Loucy (cell line): ENCODE data around the gene TMPRSS6.

Source experiments
- H2AFZ ChIP-seq: fragments of 200-600 bp; sonication (generic); 2 replicates; pipeline ENCODE4 v1.6.0; 2016; ENCODE audit warnings: antibody characterized with exemption, mild to moderate bottlenecking, low read length, moderate library complexity
- H3F3A ChIP-seq: fragments of 200-600 bp; 2 replicates; pipeline ENCODE4 v1.6.0; 2016; ENCODE audit warnings: antibody characterized with exemption, low read depth, mild to moderate bottlenecking
- H3K27me3 ChIP-seq: fragments of 200-600 bp; sonication (generic); 2 replicates; pipeline ENCODE4 v1.6.1; 2014; ENCODE audit warnings: low read length, mild to moderate bottlenecking; ENCODE audit not compliant: insufficient read depth, poor library complexity, severe bottlenecking
- H3K36me3 ChIP-seq: fragments of 200-600 bp; sonication (generic); 2 replicates; pipeline ENCODE4 v1.6.1; 2016; ENCODE audit warnings: low read length; ENCODE audit not compliant: insufficient read depth
- H3K4me1 ChIP-seq: fragments of 200-600 bp; sonication (generic); 2 replicates; pipeline ENCODE4 v1.5.1; 2014; ENCODE audit warnings: low read length, mild to moderate bottlenecking; ENCODE audit not compliant: insufficient read depth, poor library complexity, severe bottlenecking
- H3K4me2 ChIP-seq: fragments of 200-600 bp; sonication (generic); 2 replicates; pipeline ENCODE4 v1.6.0; 2014; ENCODE audit warnings: antibody characterized with exemption, low read length, low read depth, mild to moderate bottlenecking; ENCODE audit not compliant: poor library complexity, severe bottlenecking
- H3K4me3 ChIP-seq: fragments of 200-600 bp; sonication (generic); 2 replicates; pipeline ENCODE4 v1.5.1; 2014; ENCODE audit warnings: low read length, mild to moderate bottlenecking, mixed read lengths; ENCODE audit not compliant: poor library complexity, severe bottlenecking
- H3K79me2 ChIP-seq: fragments of 200-600 bp; sonication (generic); 2 replicates; pipeline ENCODE4 v1.6.1; 2014; ENCODE audit warnings: low read length; ENCODE audit not compliant: insufficient read depth
- H3K9ac ChIP-seq: fragments of 200-600 bp; sonication (generic); 2 replicates; pipeline ENCODE4 v1.6.0; 2014; ENCODE audit warnings: mild to moderate bottlenecking, low read depth, low read length, moderate library complexity; ENCODE audit not compliant: poor library complexity, severe bottlenecking
- H3K9me2 ChIP-seq: fragments of 200-600 bp; sonication (generic); replicated peaks from 2 replicates; pipeline ENCODE4 v1.6.1; 2016; ENCODE audit warnings: low read depth, low read length, mixed read lengths
- H3K9me3 ChIP-seq: fragments of 200-600 bp; sonication (generic); 2 replicates; pipeline ENCODE4 v1.6.1; 2014; ENCODE audit warnings: mild to moderate bottlenecking, antibody characterized with exemption, low read length, low read depth; ENCODE audit not compliant: insufficient read depth
- H4K20me1 ChIP-seq: fragments of 200-600 bp; sonication (generic); 2 replicates; pipeline ENCODE4 v1.6.0; 2014; ENCODE audit warnings: antibody characterized with exemption, low read length, mild to moderate bottlenecking; ENCODE audit not compliant: insufficient read depth, poor library complexity, severe bottlenecking
- CTCF ChIP-seq: fragments of 200-600 bp; sonication (generic); conservative IDR thresholded peaks from 2 replicates; pipeline ENCODE4 v1.5.1; 2014; ENCODE audit warnings: mild to moderate bottlenecking, antibody characterized with exemption, low read length
- EZH2phosphoT487 ChIP-seq: fragments of 200-600 bp; IDR thresholded peaks from 2 replicates; pipeline ENCODE4 v1.6.1; 2018; ENCODE audit warnings: antibody characterized with exemption, mild to moderate bottlenecking, moderate library complexity, borderline replicate concordance

Gene TMPRSS6

GRCh38 chr22:37126383-37126782 lies 16.9 kb upstream of the TMPRSS6 start:
- H3K79me2 ChIP-seq = no peaks in the 10 kb centered on the region
- no peaks in the 10 kb centered on the region for H3K27me3 ChIP-seq
- H3K9me3 ChIP-seq = no peaks in the 10 kb centered on the region
- no peak overlapping the region for H3K9ac ChIP-seq
- no peak overlapping the region for H2AFZ ChIP-seq
- H3K4me1 ChIP-seq = peaks cover 15% of the 10 kb centered on the region
- TF ChIP-seq CTCF (no peak), EZH2phosphoT487 (no peak)
- H3K4me3 ChIP-seq = no peak overlapping the region
- H3K36me3 ChIP-seq = no peaks in the 10 kb centered on the region
- H3K9me2 ChIP-seq = no peaks in the 10 kb centered on the region
- no peaks in the 10 kb centered on the region for H4K20me1 ChIP-seq
- H3K4me2 ChIP-seq = no peak overlapping the region
- H3F3A ChIP-seq = no peaks in the 10 kb centered on the region

GRCh38 chr22:37123649-37124048 lies 14.1 kb upstream of the TMPRSS6 start:
- Histone ChIP-seq H3K9me3 (no peaks in the 10 kb centered on the region), H3F3A (no peaks in the 10 kb centered on the region), H3K4me1 (peaks cover 15% of the 10 kb centered on the region), H3K36me3 (no peaks in the 10 kb centered on the region), H2AFZ (no peak overlapping the region), H3K9me2 (no peaks in the 10 kb centered on the region), H3K79me2 (no peaks in the 10 kb centered on the region), H3K9ac (no peak overlapping the region), H3K4me3 (no peak overlapping the region), H4K20me1 (no peaks in the 10 kb centered on the region), H3K4me2 (no peak overlapping the region), H3K27me3 (no peaks in the 10 kb centered on the region)
- TF ChIP-seq EZH2phosphoT487 = no peak

GRCh38 chr22:37122598-37123180 lies 13.2 kb upstream of the TMPRSS6 start:
- TF ChIP-seq EZH2phosphoT487 (no peak), CTCF (no peak)
- Histone ChIP-seq H3K4me1 (peaks cover 15% of the 10 kb centered on the region), H4K20me1 (no peaks in the 10 kb centered on the region), H3K9me3 (no peaks in the 10 kb centered on the region), H3F3A (no peaks in the 10 kb centered on the region), H3K9me2 (no peaks in the 10 kb centered on the region), H3K79me2 (no peaks in the 10 kb centered on the region), H3K36me3 (no peaks in the 10 kb centered on the region), H3K9ac (no peak overlapping the region), H2AFZ (no peak overlapping the region), H3K4me2 (peak overlapping the region; percentile 45), H3K27me3 (no peaks in the 10 kb centered on the region), H3K4me3 (no peak overlapping the region)
